Heart right ventricle (tissue), 16 donors: Measurements from ENCODE around the gene PDE11A. TPM values are rescaled to one million over a fixed set of nuclear protein-coding genes. Genes with fewer than 3 reads are reported as not detected.

ENCODE experiments used
- ATAC-seq, 8 donors: fragments of 200-7000 bp; cut with Tn5 transposase; one replicate each; pipeline ENCODE4 v1.9.1; 2020; ENCODE audit warnings: mild to moderate bottlenecking in 8 of 8, moderate library complexity in 8 of 8, moderate number of reproducible peaks in 1 of 8
- DNase-seq, 2 donors: peaks; one replicate each; pipeline ENCODE4 v3.0.0-alpha.2; 2020
- H3K27ac ChIP-seq, 10 donors: fragments of 200-600 bp; sonication (generic) in 2 of 10; one replicate each; pipeline versions ENCODE4 v1.5.0 to v1.8.0; 2020 to 2022; ENCODE audit warnings: mild to moderate bottlenecking in 3 of 10
- H3K27me3 ChIP-seq, 7 donors: fragments of 200-600 bp; one replicate each; pipeline ENCODE4 v1.8.0; 2021 to 2022; ENCODE audit warnings: mild to moderate bottlenecking in 2 of 7
- H3K36me3 ChIP-seq, 9 donors: fragments of 200-600 bp; sonication (generic) in 1 of 9; one replicate each; pipeline versions ENCODE4 v1.5.0 to v1.8.0; 2020 to 2022; ENCODE audit warnings: mild to moderate bottlenecking in 2 of 9
- H3K4me1 ChIP-seq, 9 donors: fragments of 200-600 bp; sonication (generic) in 1 of 9; one replicate each; pipeline versions ENCODE4 v1.5.0 to v1.8.0; 2020 to 2022; ENCODE audit warnings: mild to moderate bottlenecking in 4 of 9
- H3K4me3 ChIP-seq, 10 donors: fragments of 200-600 bp; sonication (generic) in 2 of 10; one replicate each; pipeline versions ENCODE4 v1.5.0 to v1.8.0; 2020 to 2022; ENCODE audit warnings: mild to moderate bottlenecking in 7 of 10, moderate library complexity in 2 of 10
- H3K9me3 ChIP-seq, 11 donors: fragments of 200-600 bp in 10 of 11; sonication (generic) in 2 of 11; one replicate each; pipeline versions ENCODE4 v1.5.0 to v1.8.0; 2013 to 2022; ENCODE audit warnings: mild to moderate bottlenecking in 2 of 11, control low read depth in 1 of 11, moderate library complexity in 1 of 11
- CTCF ChIP-seq, 9 donors: fragments of 200-600 bp; sonication (generic) in 2 of 9; IDR thresholded peaks; one replicate each; pipeline versions ENCODE4 v1.5.0 to v1.8.0; 2021 to 2022; ENCODE audit warnings: antibody characterized with exemption in 9 of 9, mild to moderate bottlenecking in 5 of 9, moderate library complexity in 1 of 9
- WGBS, 2 donors: extraction: QIAGEN DNeasy Blood & Tissue Kit; methylation state at CpG; one replicate each; pipeline ENCODE4 v1.1.7; 2013; ENCODE audit warnings: inconsistent platforms in 1 of 2; 5-methylcytosine and 5-hydroxymethylcytosine counted together
- intact Hi-C, 10 donors: fragments of 100-400 bp; cut with DNase I; formaldehyde crosslinking; loops; one replicate each; pipeline versions ENCODE4 v1.11.1 to v1.14.2; 2022
- polyA plus RNA-seq, 2 donors: library from polyadenylated mRNA; stranded (reverse); fragments of 200-250 nt; gene quantifications; one replicate each; pipeline ENCODE4 v1.2.3, GENCODE V29; 2013
- total RNA-seq, 10 donors: library from RNA; stranded (reverse); fragmentation: NEBNext Ultra II Directional in 3 of 10; extraction: Animal tissue kit (Norgen Biotek cat#: 25700) in 3 of 10; gene quantifications; one replicate each; pipeline versions ENCODE4 v1.2.1 to v1.2.4, GENCODE V29; 2021 to 2023
- donor health status: Arrhythmogenic right ventricular cardiomyopathy.
- donor health status: ischemic (EF 13 %, LVEDD 7.1; RV severe dilation, severe dysfunction).
- donor health status: healthy with polysubstance abuse.
- donor health status: DM: no; HTN: yes; CAD: no.
- donor health status: DM: no; HTN: no; CAD: no.
- donor health status: ischemic (EF 25% LVEDD 6.9; RV normal size, moderate dysfunction).
- donor health status: ischemic (EF 25% LVEDD 5.7; RV mildly dilated, moderate dysfunction).
- donor health status: healthy.
- donor health status: DM: yes; HTN: yes; CAD: no.
- donor health status: Ischemic cardiomyopathy.
- donor health status: ischemic (EF 35%, LVEDD 5.7; RV mildly dilated, moderate dysfunction).
- donor health status: nonischemic (EF 11% LVEDD 7.7; RV severe dilation, severe dysfunction).
- donor health status: DM: yes; HTN: yes; CAD: no.
- donor health status: PGD.
- donor health status: ischemic (EF 29% LVEDD 5.4; RV normal size, mild dysfunction).
- donor health status: nonischemic (EF 23%, LVEDD 6.1; RV moderate dilation, normal function).

The PDE11A gene
- total and polyA plus RNA-seq, 12 donors = 0.12 to 6.4 (median 1.1) TPM

- DNase-seq (no peak), ATAC-seq (no peak)
- Histone ChIP-seq H3K4me1 (no peaks in the 10 kb centered on the region), H3K36me3 (no peaks in the 10 kb centered on the region), H3K4me3 (no peak overlapping the region), H3K27me3 (peaks cover 0 to 4% (median 0%) of the 10 kb centered on the region in 7 donors), H3K9me3 (no peaks in the 10 kb centered on the region), H3K27ac (no peak overlapping the region)
- WGBS, 2 donors = 71 to 74% methylated on average over 4 of the region's 4 CpGs
- no peak for TF ChIP-seq CTCF (IDR thresholded peaks at IDR 0.05)
- intact Hi-C loops = no loop called here
These were observed 409.7 kb downstream of the PDE11A start for GRCh38 chr2:177662895-177663294.

- Histone ChIP-seq H3K4me1 (no peaks in the 10 kb centered on the region), H3K27me3 (peaks cover 0 to 4% (median 0%) of the 10 kb centered on the region in 7 donors), H3K9me3 (no peaks in the 10 kb centered on the region), H3K27ac (no peak overlapping the region), H3K36me3 (no peaks in the 10 kb centered on the region), H3K4me3 (no peak overlapping the region)
- no peak for DNase-seq
- TF ChIP-seq CTCF (IDR thresholded peaks at IDR 0.05) = no peak
- 64 to 66% methylated on average over 3 of the region's 3 CpGs for WGBS, 2 donors
- intact Hi-C loops = no loop called here
- no peak for ATAC-seq
These were observed 411.8 kb downstream of the PDE11A start for GRCh38 chr2:177660742-177661141.

- no peak for DNase-seq
- Histone ChIP-seq H3K27me3 (peaks cover 0 to 4% (median 0%) of the 10 kb centered on the region in 7 donors), H3K36me3 (no peaks in the 10 kb centered on the region), H3K4me3 (no peak overlapping the region), H3K4me1 (no peaks in the 10 kb centered on the region), H3K27ac (no peak overlapping the region), H3K9me3 (no peaks in the 10 kb centered on the region)
- ATAC-seq = no peak
- TF ChIP-seq CTCF (IDR thresholded peaks at IDR 0.05) = no peak
- intact Hi-C loops = no loop called here
These were observed 414.3 kb downstream of the PDE11A start for GRCh38 chr2:177658309-177658708.

- TF ChIP-seq CTCF (IDR thresholded peaks at IDR 0.05) = peak in 1 of 9 donors; percentile 10
- DNase-seq (no peak), ATAC-seq (peak in 4 of 8 donors; percentile 20 to 57 (median 35))
- peak overlapping the region in 1 of 10 donors; percentile 18 for H3K27ac ChIP-seq
- peaks cover 0 to 16% (median 0%) of the 10 kb centered on the region in 9 donors for H3K4me1 ChIP-seq
- WGBS, 2 donors = 36 to 37% methylated on average over 7 of the region's 7 CpGs
- no peak overlapping the region for H3K4me3 ChIP-seq
- intact Hi-C loops = no loop called here
- H3K9me3 ChIP-seq = no peaks in the 10 kb centered on the region
- H3K27me3 ChIP-seq = peaks cover 0 to 5% (median 0%) of the 10 kb centered on the region in 7 donors
- no peaks in the 10 kb centered on the region for H3K36me3 ChIP-seq
These were observed 420.7 kb downstream of the PDE11A start for GRCh38 chr2:177651833-177652232.
